ENCODE measurements around the gene MMRN2. TPM values are rescaled to one million over a fixed set of nuclear protein-coding genes. Genes with fewer than 3 reads are reported as not detected.
"Not testable (repeated sequence)": the region's sequence is repeated elsewhere in the genome, so short reads cannot be mapped to it uniquely, and the experiment has no call there.

Gene MMRN2
- total RNA-seq, 1 donor from 2014 or later, result not detected

DNA sequence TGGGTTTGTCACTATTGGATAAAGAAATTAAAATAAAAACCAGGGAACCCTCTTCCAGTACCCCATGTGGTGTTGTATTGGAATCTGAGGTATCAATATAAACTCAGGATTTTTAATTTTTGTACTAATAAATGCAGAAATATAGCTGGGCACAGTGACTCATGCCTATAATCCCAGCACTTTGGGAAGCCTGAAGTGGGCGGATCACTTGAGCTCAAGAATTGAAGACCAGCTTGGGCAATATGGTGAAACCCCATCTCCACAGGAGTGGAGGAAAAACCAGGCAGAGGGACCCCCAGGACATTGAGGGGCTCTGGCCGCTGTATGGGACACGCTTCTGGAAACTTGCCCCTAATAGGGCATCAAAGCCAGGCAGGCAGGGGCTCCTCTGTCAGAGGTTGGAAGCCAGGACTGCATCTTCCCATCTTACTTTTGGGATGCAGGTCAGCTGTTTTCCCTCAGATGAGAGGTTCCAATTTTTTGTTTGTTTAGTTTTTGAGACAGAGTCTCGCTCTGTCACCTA is 21.9 kb upstream of the MMRN2 start:
- no peaks in the 10 kb centered on the region for H3K9me3 Mint-ChIP-seq

DNA sequence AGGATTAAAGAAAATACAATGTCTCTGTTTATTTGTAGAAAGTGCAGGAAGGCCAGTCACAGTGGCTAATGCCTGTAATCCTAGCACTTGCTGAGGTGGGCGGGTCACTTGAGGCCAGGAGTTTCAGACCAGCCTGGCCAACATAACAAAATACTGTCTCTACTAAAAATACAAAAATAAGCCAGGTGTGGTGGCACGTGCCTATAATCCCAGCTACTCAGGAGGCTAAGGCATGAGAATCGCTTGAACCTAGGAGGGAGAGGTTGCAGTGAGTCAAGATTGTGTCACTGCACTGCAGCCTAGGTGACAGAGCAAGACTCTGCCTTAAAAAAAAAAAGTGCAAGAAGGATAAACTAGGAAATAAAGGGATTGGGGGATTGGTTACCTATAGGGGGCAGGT is 21.0 kb upstream of the MMRN2 start:
- not testable (repeated sequence) for H3K4me3 Mint-ChIP-seq (ENCODE audit: low read depth); H3K4me1 Mint-ChIP-seq (ENCODE audit: low read depth); H3K36me3 Mint-ChIP-seq (ENCODE audit: low read depth); H3K27ac Mint-ChIP-seq; H3K9me3 Mint-ChIP-seq; DNase-seq (ENCODE audit: low spot score)
- intact Hi-C loops (cut with micrococcal nuclease), result loop anchor here (10.0 kb wide), 1 partner anchor 526 kb away; the partner anchor contains the start of gene MINPP1
- H3K27me3 Mint-ChIP-seq (ENCODE audit: low read depth), result peaks cover 17% of the 10 kb centered on the region

More for the DNA sequence above, 21.9 kb upstream of the MMRN2 start:
- Mint-ChIP-seq H3K4me3 (ENCODE audit: low read depth) (no peak overlapping the region), H3K27me3 (ENCODE audit: low read depth) (peaks cover 16% of the 10 kb centered on the region), H3K27ac (no peak overlapping the region), H3K4me1 (ENCODE audit: low read depth) (no peaks in the 10 kb centered on the region), H3K36me3 (ENCODE audit: low read depth) (no peaks in the 10 kb centered on the region)
- intact Hi-C loops (cut with micrococcal nuclease), result loop anchor here (10.0 kb wide), 1 partner anchor 525 kb away; the partner anchor contains the start of gene MINPP1
- DNase-seq (ENCODE audit: low spot score), result no peak

GRCh38 chr10:86976362-86977056 is 19.1 kb upstream of the MMRN2 start:
- H3K27ac Mint-ChIP-seq, result no peak overlapping the region
- no peaks in the 10 kb centered on the region for H3K36me3 Mint-ChIP-seq (ENCODE audit: low read depth)
- no peak overlapping the region for H3K4me3 Mint-ChIP-seq (ENCODE audit: low read depth)
- H3K27me3 Mint-ChIP-seq (ENCODE audit: low read depth), result peaks cover 18% of the 10 kb centered on the region
- H3K4me1 Mint-ChIP-seq (ENCODE audit: low read depth), result peaks cover 4% of the 10 kb centered on the region
- intact Hi-C loops (cut with micrococcal nuclease), result loop anchor here (10.0 kb wide), 1 partner anchor 528 kb away; the partner anchor contains the start of gene MINPP1
- no peak for DNase-seq (ENCODE audit: low spot score)
- H3K9me3 Mint-ChIP-seq, result no peaks in the 10 kb centered on the region

DNA sequence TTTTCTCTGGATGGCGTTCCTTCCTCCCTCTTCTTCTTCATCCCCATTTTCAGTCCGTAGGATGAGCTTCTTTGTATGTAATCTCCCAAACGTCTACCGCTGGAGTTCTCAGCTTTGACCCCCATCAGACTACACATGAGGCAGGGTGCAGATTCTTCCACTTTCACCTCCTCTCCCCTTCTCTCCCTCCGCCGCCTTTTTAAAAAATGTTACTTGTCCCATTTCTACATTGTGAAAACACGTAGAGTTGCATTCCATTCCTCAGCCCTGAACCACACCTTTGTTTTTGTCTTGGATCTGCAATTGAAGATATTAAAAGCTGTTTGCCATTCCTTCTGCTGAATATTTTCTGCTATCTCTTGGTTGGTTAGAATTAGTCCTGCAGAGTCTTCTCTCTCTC is 17.1 kb upstream of the MMRN2 start:
- DNase-seq (ENCODE audit: low spot score), result no peak
- Mint-ChIP-seq H3K4me1 (ENCODE audit: low read depth) (peaks cover 8% of the 10 kb centered on the region), H3K9me3 (no peaks in the 10 kb centered on the region), H3K4me3 (ENCODE audit: low read depth) (no peak overlapping the region), H3K27ac (no peak overlapping the region), H3K27me3 (ENCODE audit: low read depth) (peaks cover 24% of the 10 kb centered on the region), H3K36me3 (ENCODE audit: low read depth) (no peaks in the 10 kb centered on the region)
- intact Hi-C loops (cut with micrococcal nuclease), result loop anchor here (10.0 kb wide), 1 partner anchor 530 kb away; the partner anchor contains the start of gene MINPP1

DNA sequence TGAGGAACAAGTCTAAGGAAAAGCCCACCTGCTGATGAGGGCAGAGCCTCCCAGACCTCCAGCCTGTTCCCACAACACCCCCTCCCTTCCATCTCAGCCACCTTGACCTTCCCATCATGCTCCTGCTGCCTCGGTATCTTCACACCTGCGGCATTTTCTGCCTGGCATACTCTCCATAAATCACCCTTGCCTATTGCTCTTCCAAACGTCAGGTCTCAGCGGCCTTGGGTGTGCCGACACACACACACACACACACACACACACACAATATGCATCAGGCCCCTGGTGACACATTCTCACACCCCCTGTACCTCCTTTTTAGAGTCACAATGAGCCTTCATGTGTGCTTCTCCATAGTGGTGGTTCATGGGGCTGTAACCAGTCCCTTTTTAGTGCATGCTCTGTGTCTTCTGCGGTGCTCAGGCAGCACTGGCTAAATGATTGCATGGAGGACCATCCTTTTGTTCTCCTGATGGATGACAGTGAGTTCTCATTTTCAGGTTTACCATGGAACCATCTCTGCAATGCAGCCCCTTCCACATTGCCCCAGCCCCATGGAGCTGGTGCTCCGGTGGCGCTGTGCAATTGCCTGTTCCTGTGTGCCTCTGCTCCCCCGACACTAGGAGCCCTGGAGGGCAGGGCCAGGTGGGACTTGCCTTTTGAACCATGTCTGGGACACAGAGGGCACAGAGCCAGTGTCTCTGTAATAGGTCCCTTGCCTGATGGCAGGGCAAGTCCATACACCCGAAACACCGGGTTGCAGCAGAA is 15.4 kb upstream of the MMRN2 start:
- no peaks in the 10 kb centered on the region for H3K9me3 Mint-ChIP-seq
- DNase-seq (ENCODE audit: low spot score), result no peak
- H3K36me3 Mint-ChIP-seq (ENCODE audit: low read depth), result no peaks in the 10 kb centered on the region
- H3K4me1 Mint-ChIP-seq (ENCODE audit: low read depth), result peaks cover 8% of the 10 kb centered on the region
- peak overlapping the region; percentile 27 for H3K4me3 Mint-ChIP-seq (ENCODE audit: low read depth)
- intact Hi-C loops (cut with micrococcal nuclease), result loop anchor here (10.0 kb wide), 1 partner anchor 532 kb away; the partner anchor contains the start of gene MINPP1
- H3K27ac Mint-ChIP-seq, result peak overlapping the region; percentile 1
- H3K27me3 Mint-ChIP-seq (ENCODE audit: low read depth), result peaks cover 31% of the 10 kb centered on the region

DNA sequence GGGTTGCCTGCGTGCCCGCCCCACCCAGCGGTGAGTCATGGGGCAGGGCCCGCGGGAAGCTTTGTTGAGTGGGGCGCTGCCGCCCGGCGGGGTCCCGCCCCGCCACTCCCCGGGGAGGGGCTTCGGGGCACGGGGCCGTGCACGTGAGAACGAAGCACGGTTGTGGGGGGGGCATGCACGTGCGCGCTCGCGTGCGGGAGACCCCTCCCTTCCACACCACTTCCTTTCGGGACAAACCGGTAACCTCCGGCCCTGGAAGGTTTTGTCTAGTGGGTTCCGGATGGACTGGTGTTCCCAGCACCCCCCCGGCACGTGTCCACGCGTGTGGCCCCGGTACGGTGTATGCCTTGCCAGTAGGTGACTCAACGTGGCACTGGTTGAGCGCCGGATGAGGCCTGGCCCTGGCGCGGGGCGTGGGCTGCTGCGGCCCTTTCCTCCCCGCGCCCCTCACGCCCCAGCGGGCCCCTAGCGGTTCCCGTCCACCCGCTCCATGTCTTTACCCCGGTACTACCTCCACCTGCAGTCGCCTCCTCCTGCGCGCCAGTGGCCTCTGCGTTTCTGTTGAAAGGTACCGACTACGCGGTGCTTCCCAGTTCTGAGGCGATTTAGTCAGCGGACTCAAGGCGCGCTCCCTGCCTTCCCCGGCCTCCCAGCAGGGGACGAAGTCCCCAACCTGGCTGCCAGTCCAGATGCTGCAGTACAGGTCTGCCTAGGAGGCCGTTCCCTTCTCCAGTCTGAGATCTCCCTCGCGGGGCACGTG is 14.0 kb upstream of the MMRN2 start:
- Mint-ChIP-seq H3K27ac (peak overlapping the region; percentile 33), H3K27me3 (ENCODE audit: low read depth) (peaks cover 32% of the 10 kb centered on the region), H3K4me3 (ENCODE audit: low read depth) (peak overlapping the region; percentile 74), H3K9me3 (no peaks in the 10 kb centered on the region), H3K36me3 (ENCODE audit: low read depth) (no peaks in the 10 kb centered on the region), H3K4me1 (ENCODE audit: low read depth) (peaks cover 13% of the 10 kb centered on the region)
- peak; percentile 76 for DNase-seq (ENCODE audit: low spot score)
- intact Hi-C loops (cut with micrococcal nuclease), result loop anchor here (2.0 to 10.0 kb wide), 2 partner anchors 123 to 533 kb away; partner anchors contain the start of genes GLUD1, MINPP1 and SHLD2

GRCh38 chr10:86970982-86971231 is 13.5 kb upstream of the MMRN2 start:
- Mint-ChIP-seq H3K27ac (no peak overlapping the region), H3K4me1 (ENCODE audit: low read depth) (peaks cover 18% of the 10 kb centered on the region), H3K27me3 (ENCODE audit: low read depth) (peaks cover 32% of the 10 kb centered on the region), H3K4me3 (ENCODE audit: low read depth) (peak overlapping the region; percentile 63), H3K9me3 (no peaks in the 10 kb centered on the region), H3K36me3 (ENCODE audit: low read depth) (no peaks in the 10 kb centered on the region)
- intact Hi-C loops (cut with micrococcal nuclease), result loop anchor here (2.0 to 10.0 kb wide), 2 partner anchors 124 to 534 kb away; partner anchors contain the start of genes GLUD1, MINPP1 and SHLD2
- no peak for DNase-seq (ENCODE audit: low spot score)

DNA sequence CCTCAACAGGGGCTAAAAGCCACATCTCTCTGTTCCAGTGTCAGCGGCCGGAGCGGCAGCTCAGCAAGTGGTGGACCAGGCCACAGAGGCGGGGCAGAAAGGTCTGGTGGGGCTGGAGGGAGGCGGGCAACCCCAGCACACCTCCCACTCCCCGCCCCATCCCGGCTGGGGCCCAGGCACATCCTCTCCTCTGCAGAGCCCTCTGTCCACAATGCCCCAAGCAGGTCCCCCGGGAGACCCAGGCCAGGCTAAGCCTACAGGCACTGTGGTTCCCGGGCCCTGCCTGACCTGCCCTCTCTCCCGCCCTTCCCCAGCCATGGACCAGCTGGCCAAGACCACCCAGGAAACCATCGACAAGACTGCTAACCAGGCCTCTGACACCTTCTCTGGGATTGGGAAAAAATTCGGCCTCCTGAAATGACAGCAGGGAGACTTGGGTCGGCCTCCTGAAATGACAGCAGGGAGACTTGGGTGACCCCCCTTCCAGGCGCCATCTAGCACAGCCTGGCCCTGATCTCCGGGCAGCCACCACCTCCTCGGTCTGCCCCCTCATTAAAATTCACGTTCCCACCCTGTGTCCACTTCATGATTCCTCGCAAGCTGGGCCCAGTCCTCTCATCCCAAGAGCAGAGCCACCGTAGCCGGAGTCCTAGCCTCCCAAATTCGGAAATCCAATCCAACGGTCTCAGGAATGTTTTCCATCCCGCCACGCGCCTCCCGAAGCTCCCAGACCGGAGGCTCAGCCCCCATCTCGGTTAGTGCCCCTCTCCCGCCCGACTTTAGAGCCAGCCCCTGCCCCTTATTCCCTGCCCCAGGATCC is 13.0 kb upstream of the MMRN2 start:
- Mint-ChIP-seq H3K36me3 (ENCODE audit: low read depth) (no peaks in the 10 kb centered on the region), H3K4me3 (ENCODE audit: low read depth) (peak overlapping the region; percentile 63), H3K9me3 (no peaks in the 10 kb centered on the region), H3K27ac (no peak overlapping the region), H3K4me1 (ENCODE audit: low read depth) (peaks cover 22% of the 10 kb centered on the region), H3K27me3 (ENCODE audit: low read depth) (peaks cover 32% of the 10 kb centered on the region)
- intact Hi-C loops (cut with micrococcal nuclease), result loop anchor here (2.0 to 10.0 kb wide), 2 partner anchors 124 to 534 kb away; partner anchors contain the start of genes GLUD1, MINPP1 and SHLD2
- no peak for DNase-seq (ENCODE audit: low spot score)

GRCh38 chr10:86969421-86970041 is 12.1 kb upstream of the MMRN2 start:
- no peak for DNase-seq (ENCODE audit: low spot score)
- no peak overlapping the region for H3K27ac Mint-ChIP-seq
- H3K27me3 Mint-ChIP-seq (ENCODE audit: low read depth), result peaks cover 31% of the 10 kb centered on the region
- H3K4me1 Mint-ChIP-seq (ENCODE audit: low read depth), result peaks cover 22% of the 10 kb centered on the region
- no peak overlapping the region for H3K4me3 Mint-ChIP-seq (ENCODE audit: low read depth)
- H3K36me3 Mint-ChIP-seq (ENCODE audit: low read depth), result no peaks in the 10 kb centered on the region
- no peaks in the 10 kb centered on the region for H3K9me3 Mint-ChIP-seq
- intact Hi-C loops (cut with micrococcal nuclease), result loop anchor here (2.0 to 10.0 kb wide), 2 partner anchors 125 to 535 kb away; partner anchors contain the start of genes GLUD1, MINPP1 and SHLD2

GRCh38 chr10:86968994-86969355 is 11.6 kb upstream of the MMRN2 start:
- intact Hi-C loops (cut with micrococcal nuclease), result no loop called here
- peaks cover 28% of the 10 kb centered on the region for H3K27me3 Mint-ChIP-seq (ENCODE audit: low read depth)
- peaks cover 22% of the 10 kb centered on the region for H3K4me1 Mint-ChIP-seq (ENCODE audit: low read depth)
- no peak overlapping the region for H3K27ac Mint-ChIP-seq
- DNase-seq (ENCODE audit: low spot score), result peak; percentile 7
- H3K4me3 Mint-ChIP-seq (ENCODE audit: low read depth), result no peak overlapping the region
- H3K36me3 Mint-ChIP-seq (ENCODE audit: low read depth), result no peaks in the 10 kb centered on the region
- no peaks in the 10 kb centered on the region for H3K9me3 Mint-ChIP-seq

- intact Hi-C loops (cut with micrococcal nuclease), result no loop called here
- H3K9me3 Mint-ChIP-seq, result no peaks in the 10 kb centered on the region
These were observed 11.0 kb upstream of the MMRN2 start, which contains the start of gene ADIRF for GRCh38 chr10:86968271-86968993. TSS of gene ADIRF (plus strand) at chr10:86968482. CDS start at chr10:86968545, 63 bp downstream.

More at GRCh38 chr10:86968271-86968993, 11.0 kb upstream of the MMRN2 start, which contains the start of gene ADIRF:
- peaks cover 22% of the 10 kb centered on the region for H3K4me1 Mint-ChIP-seq (ENCODE audit: low read depth)
- no peaks in the 10 kb centered on the region for H3K36me3 Mint-ChIP-seq (ENCODE audit: low read depth)
- no peak within 1 kb of the TSS for H3K4me3 Mint-ChIP-seq (ENCODE audit: low read depth)
- peaks cover 28% of the 10 kb centered on the region for H3K27me3 Mint-ChIP-seq (ENCODE audit: low read depth)
- H3K27ac Mint-ChIP-seq, result no peak within 1 kb of the TSS
- DNase-seq (ENCODE audit: low spot score), result no peak
